Measurements from ENCODE around the gene GSE1.

The GSE1 gene

DNA sequence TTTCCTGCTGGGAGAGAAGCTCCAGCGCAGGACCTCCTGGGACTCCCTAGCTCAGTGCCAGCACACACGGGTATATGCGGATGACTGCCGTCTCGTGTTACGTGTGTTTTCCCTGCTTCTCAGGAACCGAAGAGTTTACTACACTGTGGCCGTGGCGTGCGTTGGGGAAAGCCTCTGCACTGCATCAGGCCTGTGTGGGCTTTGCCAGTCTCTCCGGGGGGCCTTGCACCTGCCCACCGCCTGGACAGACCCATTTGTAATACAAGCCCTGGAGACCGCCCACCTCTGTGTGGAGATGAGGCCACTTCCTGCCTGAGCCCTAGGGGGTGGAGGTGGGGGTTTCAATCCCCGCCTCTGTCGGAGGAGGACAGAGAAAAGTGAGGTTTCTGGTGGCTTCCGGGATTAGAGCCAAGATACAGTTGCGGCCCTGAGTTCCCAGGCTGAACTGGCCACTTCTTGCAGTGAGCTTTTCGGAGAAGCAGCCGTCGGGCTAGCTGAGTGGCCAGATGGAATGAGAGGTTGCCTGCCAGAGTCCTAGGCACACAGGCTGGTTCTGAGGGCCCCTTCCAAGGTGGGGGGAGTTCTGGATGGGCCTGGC is 43.4 kb upstream of the GSE1 start:
- no peaks in the 10 kb centered on the region for H3K9me3 ChIP-seq (ENCODE audit: control insufficient read depth, insufficient read depth, low read length)
- no peaks in the 10 kb centered on the region for H3K27me3 ChIP-seq (ENCODE audit: control insufficient read depth, insufficient read depth, low read length)
- peak overlapping the region; percentile 32 for H3K4me3 ChIP-seq (ENCODE audit: low read depth, low read length)
- H3K4me1 ChIP-seq (ENCODE audit: control insufficient read depth, insufficient read depth, low read length) = peaks cover 31% of the 10 kb centered on the region
- H3K36me3 ChIP-seq (ENCODE audit: control insufficient read depth, insufficient read depth, low read length) = no peaks in the 10 kb centered on the region
- peak overlapping the region; percentile 62 for H3K9ac ChIP-seq (ENCODE audit: low read depth, low read length)

DNA sequence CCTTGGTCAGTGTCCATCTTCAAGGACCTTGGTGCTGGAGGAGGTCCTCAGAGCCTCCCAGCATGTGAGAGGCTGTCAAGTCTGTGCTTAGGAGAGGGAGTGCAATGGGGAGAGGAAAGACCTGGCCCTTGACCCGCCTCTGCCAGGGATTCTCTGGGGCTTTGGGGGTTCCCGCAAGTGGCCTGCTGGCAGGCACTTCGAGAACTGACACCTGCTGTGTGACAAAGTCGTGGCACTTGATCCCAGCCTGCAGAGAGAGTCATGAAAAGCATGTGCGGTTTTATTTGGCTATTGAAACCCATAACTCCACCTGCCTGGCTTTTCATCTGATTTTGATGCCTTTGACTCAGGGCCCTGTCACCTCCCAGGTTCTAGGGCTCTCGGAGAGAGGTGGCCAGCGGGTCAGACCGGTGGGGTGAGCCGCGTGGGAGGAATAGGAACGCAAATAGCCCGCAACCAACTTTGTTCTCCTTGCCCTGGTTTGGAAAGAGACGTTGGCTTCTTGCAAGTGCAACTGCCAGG is 42.8 kb upstream of the GSE1 start:
- Histone ChIP-seq H3K27me3 (ENCODE audit: control insufficient read depth, insufficient read depth, low read length) (no peaks in the 10 kb centered on the region), H3K9ac (ENCODE audit: low read depth, low read length) (peak overlapping the region; percentile 62), H3K4me1 (ENCODE audit: control insufficient read depth, insufficient read depth, low read length) (peaks cover 32% of the 10 kb centered on the region), H3K36me3 (ENCODE audit: control insufficient read depth, insufficient read depth, low read length) (no peaks in the 10 kb centered on the region), H3K4me3 (ENCODE audit: low read depth, low read length) (peak overlapping the region; percentile 32), H3K9me3 (ENCODE audit: control insufficient read depth, insufficient read depth, low read length) (no peaks in the 10 kb centered on the region)

DNA sequence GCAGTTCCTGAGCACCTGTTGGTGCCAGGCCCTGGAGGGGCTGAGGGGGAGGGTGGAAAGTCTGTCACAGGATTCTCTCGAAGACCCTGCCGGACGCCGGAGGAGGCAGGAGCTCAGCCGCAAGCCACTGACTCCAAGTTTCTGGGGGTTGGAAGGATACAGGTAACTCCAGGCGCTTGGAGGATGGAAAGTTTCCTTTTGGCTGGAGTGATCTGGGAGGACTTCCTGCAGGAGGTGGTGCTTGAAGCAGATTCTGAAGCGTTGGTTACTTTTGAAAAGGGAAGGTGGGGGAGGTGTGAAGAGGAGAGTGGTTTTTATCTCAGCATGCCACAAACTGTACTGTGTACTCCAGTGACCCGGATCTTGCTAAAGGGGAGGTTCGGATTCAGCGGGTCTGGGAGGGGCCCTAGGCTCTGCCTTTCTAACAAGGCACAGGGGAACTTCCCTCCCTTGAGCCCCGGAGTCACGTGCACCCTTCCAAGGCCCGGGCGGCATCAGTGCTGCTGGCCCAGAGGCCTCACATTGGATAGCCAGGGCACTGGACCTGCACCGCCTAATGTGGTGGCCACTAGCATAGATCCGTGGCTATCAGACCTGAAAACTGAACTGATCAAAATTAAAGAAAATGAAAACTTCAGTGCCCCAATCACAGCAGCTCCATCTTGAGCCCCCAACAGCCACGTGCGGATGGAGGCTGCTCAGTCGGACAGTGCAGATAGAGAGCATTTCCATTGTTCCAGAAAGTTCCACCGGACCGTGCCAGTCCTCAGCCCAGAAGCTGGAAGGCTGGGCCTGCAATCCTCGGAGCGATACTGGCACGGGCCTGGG is 42.2 kb upstream of the GSE1 start:
- H3K4me1 ChIP-seq (ENCODE audit: control insufficient read depth, insufficient read depth, low read length) = peaks cover 39% of the 10 kb centered on the region
- peak overlapping the region; percentile 32 for H3K9ac ChIP-seq (ENCODE audit: low read depth, low read length)
- H3K4me3 ChIP-seq (ENCODE audit: low read depth, low read length) = no peak overlapping the region
- no peaks in the 10 kb centered on the region for H3K36me3 ChIP-seq (ENCODE audit: control insufficient read depth, insufficient read depth, low read length)
- H3K9me3 ChIP-seq (ENCODE audit: control insufficient read depth, insufficient read depth, low read length) = no peaks in the 10 kb centered on the region
- no peaks in the 10 kb centered on the region for H3K27me3 ChIP-seq (ENCODE audit: control insufficient read depth, insufficient read depth, low read length)

DNA sequence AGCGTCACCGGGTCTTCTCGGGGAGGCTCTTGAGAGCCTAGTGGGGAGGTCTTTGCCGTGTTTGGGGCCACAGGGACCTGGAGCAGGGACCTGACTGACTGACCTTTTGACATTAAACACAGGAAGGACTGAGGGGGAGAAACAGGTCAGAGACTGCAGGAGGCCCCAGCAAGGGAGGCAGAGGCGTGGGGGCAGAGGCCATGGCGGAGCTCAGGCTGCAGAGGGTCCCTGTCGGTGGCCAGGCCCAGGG is 41.6 kb upstream of the GSE1 start:
- Histone ChIP-seq H3K36me3 (ENCODE audit: control insufficient read depth, insufficient read depth, low read length) (no peaks in the 10 kb centered on the region), H3K4me1 (ENCODE audit: control insufficient read depth, insufficient read depth, low read length) (peaks cover 42% of the 10 kb centered on the region), H3K4me3 (ENCODE audit: low read depth, low read length) (no peak overlapping the region), H3K9me3 (ENCODE audit: control insufficient read depth, insufficient read depth, low read length) (no peaks in the 10 kb centered on the region), H3K27me3 (ENCODE audit: control insufficient read depth, insufficient read depth, low read length) (no peaks in the 10 kb centered on the region), H3K9ac (ENCODE audit: low read depth, low read length) (no peak overlapping the region)

DNA sequence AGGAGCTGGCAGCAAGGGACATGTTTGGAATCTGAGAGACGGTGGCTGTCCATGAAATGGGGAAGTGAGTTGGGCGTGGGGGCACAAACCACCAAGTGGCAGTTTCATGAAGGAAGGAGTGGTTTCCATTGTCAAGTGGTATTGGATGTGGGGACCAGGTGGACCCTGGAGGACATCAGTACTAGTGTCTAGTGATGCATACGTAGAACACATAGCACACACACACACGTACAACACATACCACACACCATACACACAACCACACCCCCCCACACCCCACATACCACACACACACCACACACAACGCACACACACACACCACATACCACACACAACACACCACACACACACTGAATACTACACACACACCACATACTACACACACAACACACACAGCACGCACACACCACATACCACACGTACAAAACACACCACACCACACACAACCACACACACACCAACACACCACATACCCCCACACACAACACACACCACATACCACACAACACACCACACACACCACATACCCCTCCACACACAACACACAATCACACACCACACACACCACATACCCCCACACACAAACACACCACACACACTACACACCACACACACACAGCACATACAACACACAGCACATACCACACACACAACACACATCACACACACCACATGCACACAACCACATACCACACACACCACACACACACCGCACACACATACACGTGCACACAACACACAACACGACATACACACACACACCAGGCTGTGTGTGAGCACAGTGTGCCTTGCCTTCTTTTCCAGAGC is 41.1 kb upstream of the GSE1 start:
- Histone ChIP-seq H3K9ac (ENCODE audit: low read depth, low read length) (no peak overlapping the region), H3K27me3 (ENCODE audit: control insufficient read depth, insufficient read depth, low read length) (no peaks in the 10 kb centered on the region), H3K4me1 (ENCODE audit: control insufficient read depth, insufficient read depth, low read length) (peaks cover 41% of the 10 kb centered on the region), H3K9me3 (ENCODE audit: control insufficient read depth, insufficient read depth, low read length) (no peaks in the 10 kb centered on the region), H3K4me3 (ENCODE audit: low read depth, low read length) (no peak overlapping the region), H3K36me3 (ENCODE audit: control insufficient read depth, insufficient read depth, low read length) (no peaks in the 10 kb centered on the region)

DNA sequence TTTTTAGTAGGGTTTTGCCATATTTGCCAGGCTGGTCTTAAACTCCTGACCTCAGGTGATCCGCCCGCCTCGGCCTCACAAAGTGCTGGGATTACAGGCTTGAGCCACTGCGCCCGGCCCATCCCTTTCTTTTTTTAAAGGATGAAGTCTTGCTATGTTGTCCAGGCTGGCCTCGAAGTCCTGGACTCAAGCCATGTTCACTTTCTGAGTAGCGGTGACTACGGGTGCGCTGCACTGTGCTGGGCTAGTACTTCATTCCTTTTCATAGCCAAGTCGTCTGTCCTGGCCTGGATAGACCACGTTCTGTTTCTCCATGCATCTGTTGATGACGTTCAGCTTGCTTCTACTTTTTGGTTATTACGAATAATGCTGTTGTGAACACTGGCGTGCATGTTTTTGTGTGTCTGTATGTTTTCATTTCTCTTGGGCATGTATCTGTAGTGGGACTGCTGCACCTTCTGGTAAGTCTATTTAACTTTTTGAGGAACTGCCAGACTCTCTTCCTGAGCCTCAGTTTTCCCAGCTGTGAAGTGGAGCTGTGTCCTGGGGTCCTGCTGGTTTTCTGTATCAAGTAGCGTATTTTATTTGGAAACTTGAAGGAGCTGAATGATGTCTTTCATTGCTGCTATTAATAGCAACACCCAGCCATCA is 40.0 kb upstream of the GSE1 start:
- Histone ChIP-seq H3K4me3 (ENCODE audit: low read depth, low read length) (no peak overlapping the region), H3K27me3 (ENCODE audit: control insufficient read depth, insufficient read depth, low read length) (no peaks in the 10 kb centered on the region), H3K9me3 (ENCODE audit: control insufficient read depth, insufficient read depth, low read length) (no peaks in the 10 kb centered on the region), H3K36me3 (ENCODE audit: control insufficient read depth, insufficient read depth, low read length) (no peaks in the 10 kb centered on the region), H3K4me1 (ENCODE audit: control insufficient read depth, insufficient read depth, low read length) (peaks cover 42% of the 10 kb centered on the region), H3K9ac (ENCODE audit: low read depth, low read length) (no peak overlapping the region)

DNA sequence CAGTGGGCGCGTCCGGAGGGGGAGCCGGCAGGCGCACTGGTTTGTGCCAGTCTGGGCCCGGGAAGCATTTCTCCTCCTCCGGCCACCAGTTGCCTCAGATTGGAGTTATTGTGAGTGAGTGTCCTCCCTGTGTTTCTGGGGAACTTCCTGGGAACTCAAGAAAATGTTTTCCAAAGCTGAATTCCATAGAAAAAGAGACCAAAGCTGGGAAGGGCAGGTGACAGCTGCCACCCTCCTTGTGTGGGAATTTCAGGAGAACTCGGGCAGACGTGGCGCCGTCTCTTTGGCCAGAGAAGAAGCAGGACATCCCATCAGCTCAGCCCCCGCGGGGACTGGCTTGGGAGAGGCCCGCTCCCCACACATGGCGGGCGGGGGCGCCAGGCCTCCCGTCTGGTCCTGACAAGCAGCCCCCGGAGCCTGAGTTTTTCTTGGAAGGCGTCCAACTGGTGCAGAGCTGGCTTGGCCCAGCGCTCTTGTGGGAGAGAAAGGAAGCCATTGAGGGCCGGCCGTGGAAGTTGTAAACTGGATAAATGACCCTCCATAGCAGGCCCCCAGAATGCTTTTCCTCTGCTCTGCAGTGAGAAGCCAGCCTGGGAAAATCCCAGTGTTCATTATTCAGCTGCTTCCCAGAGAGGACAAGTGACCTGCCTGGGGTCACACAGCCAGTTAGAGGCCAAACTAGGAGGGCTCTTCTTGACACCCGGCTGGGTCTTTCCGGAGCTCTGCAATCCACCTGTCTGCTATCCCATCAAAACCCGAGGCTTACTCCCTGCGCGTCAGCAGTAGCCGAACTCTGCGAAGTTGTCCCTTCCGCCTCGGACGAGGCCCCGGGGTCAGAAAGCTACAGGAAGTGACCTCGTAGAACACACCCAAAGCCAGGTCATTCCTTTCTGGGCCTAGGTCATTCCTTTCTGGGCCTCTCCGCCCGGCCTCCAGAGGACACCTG is 39.2 kb upstream of the GSE1 start:
- Histone ChIP-seq H3K4me3 (ENCODE audit: low read depth, low read length) (no peak overlapping the region), H3K4me1 (ENCODE audit: control insufficient read depth, insufficient read depth, low read length) (peaks cover 41% of the 10 kb centered on the region), H3K9me3 (ENCODE audit: control insufficient read depth, insufficient read depth, low read length) (no peaks in the 10 kb centered on the region), H3K27me3 (ENCODE audit: control insufficient read depth, insufficient read depth, low read length) (no peaks in the 10 kb centered on the region), H3K36me3 (ENCODE audit: control insufficient read depth, insufficient read depth, low read length) (no peaks in the 10 kb centered on the region), H3K9ac (ENCODE audit: low read depth, low read length) (no peak overlapping the region)

DNA sequence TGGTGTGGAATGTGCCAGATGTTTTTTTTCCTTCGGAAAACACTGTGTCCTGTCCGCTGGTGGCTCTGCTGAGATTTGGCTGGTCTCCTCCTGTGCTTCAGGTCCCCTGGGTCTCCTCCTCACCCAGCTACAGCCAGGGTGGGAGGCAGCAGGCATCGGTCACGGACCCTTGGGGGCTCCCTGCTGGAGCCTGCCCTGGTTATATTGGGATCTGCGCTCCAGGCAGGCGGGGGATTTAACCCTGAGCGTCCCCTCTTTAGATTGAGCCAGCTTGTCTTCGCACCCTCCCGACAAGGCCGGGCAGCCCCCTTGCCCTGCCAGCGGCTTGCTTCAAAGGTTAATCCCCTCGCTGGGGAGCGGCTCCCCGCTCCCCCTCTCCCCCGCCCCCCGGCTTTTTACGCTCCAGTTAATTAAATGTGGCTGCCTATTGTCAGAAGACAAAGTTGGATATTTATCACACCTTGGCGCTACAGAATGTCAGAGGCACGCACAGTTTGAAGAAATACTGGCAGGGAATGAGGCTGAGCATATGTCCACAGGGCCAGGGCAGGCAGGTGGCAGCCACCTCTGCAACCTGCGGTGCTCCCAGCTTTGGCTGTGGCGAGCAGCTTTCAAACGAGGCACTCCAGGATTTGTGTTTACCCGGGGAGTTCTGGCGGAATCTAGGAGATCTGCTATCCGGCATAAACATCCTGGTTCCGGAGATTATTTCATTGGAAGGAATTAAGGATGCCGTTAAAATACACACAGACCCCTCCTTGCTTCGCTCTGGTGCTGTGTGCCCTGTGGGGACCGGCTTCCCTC is 38.2 kb upstream of the GSE1 start:
- peaks cover 40% of the 10 kb centered on the region for H3K4me1 ChIP-seq (ENCODE audit: control insufficient read depth, insufficient read depth, low read length)
- no peaks in the 10 kb centered on the region for H3K9me3 ChIP-seq (ENCODE audit: control insufficient read depth, insufficient read depth, low read length)
- H3K9ac ChIP-seq (ENCODE audit: low read depth, low read length) = no peak overlapping the region
- H3K36me3 ChIP-seq (ENCODE audit: control insufficient read depth, insufficient read depth, low read length) = no peaks in the 10 kb centered on the region
- H3K4me3 ChIP-seq (ENCODE audit: low read depth, low read length) = no peak overlapping the region
- no peaks in the 10 kb centered on the region for H3K27me3 ChIP-seq (ENCODE audit: control insufficient read depth, insufficient read depth, low read length)

DNA sequence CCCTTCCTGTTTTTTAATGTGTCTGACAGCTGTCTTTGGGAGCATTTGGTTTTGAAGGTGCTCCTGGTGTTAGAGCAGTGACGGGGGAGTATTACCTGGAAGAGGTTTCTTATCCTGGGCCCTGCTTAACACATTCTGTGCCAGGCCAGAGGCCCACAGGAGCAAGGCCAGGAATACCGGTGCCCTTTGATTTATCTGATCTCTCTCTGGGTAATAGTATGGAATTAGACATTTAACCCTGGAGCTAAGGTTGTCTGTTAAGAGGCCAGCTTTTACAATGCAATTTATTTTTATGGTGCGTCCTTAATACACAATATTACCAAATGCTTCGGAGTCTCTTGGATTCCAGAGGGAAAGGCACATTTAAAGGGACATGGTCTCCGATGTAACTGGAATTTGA is 37.2 kb upstream of the GSE1 start:
- H3K36me3 ChIP-seq (ENCODE audit: control insufficient read depth, insufficient read depth, low read length) = no peaks in the 10 kb centered on the region
- H3K4me3 ChIP-seq (ENCODE audit: low read depth, low read length) = no peak overlapping the region
- H3K9ac ChIP-seq (ENCODE audit: low read depth, low read length) = no peak overlapping the region
- H3K4me1 ChIP-seq (ENCODE audit: control insufficient read depth, insufficient read depth, low read length) = peaks cover 39% of the 10 kb centered on the region
- H3K27me3 ChIP-seq (ENCODE audit: control insufficient read depth, insufficient read depth, low read length) = no peaks in the 10 kb centered on the region
- no peaks in the 10 kb centered on the region for H3K9me3 ChIP-seq (ENCODE audit: control insufficient read depth, insufficient read depth, low read length)

DNA sequence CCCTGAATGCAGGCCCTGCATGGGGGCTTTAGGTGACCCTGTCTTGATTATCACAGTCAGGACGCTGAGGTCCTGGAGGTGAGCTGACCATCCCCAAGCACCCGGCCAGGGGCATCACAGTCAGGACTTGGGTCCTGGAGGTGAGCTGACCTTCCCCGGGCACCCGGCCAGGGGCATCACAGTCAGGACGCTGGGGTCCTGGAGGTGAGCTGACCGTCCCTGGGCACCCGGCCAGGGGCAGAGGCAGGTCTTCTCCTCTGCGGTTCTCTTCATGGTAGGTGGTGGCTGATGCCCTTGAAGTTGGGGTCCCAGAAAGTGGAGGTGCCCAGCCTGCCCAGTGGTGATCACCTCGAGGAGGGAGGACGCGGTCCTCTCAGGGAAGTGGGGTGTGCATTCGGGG is 36.2 kb upstream of the GSE1 start:
- peaks cover 44% of the 10 kb centered on the region for H3K4me1 ChIP-seq (ENCODE audit: control insufficient read depth, insufficient read depth, low read length)
- H3K27me3 ChIP-seq (ENCODE audit: control insufficient read depth, insufficient read depth, low read length) = no peaks in the 10 kb centered on the region

More for the DNA sequence above, 36.2 kb upstream of the GSE1 start:
- Histone ChIP-seq H3K36me3 (ENCODE audit: control insufficient read depth, insufficient read depth, low read length) (no peaks in the 10 kb centered on the region), H3K9me3 (ENCODE audit: control insufficient read depth, insufficient read depth, low read length) (no peaks in the 10 kb centered on the region), H3K4me3 (ENCODE audit: low read depth, low read length) (no peak overlapping the region), H3K9ac (ENCODE audit: low read depth, low read length) (no peak overlapping the region)
